Panc1 (cell line): ENCODE results near the gene HAPLN1. TPM values are rescaled to one million over a fixed set of nuclear protein-coding genes. Genes with fewer than 3 reads are reported as not detected.
A peak's percentile ranks its signal among the peaks of the same experiment; 100 is the strongest.

Experiments used
- ATAC-seq: fragments of 200-7000 bp; cut with Tn5 transposase; 2 replicates; pipeline ENCODE4 v1.9.1; 2020; ENCODE audit warnings: mild to moderate bottlenecking, moderate library complexity
- BruUV-seq: library from RNA; stranded (reverse); fragments of 400-500 nt; replicated peaks from 2 replicates; lab custom pipeline; 2021; lab: Mats Ljungman, UMichigan
- CTCF ChIA-PET: fragments of 300-600 bp; sonication (Branson Sonifier 250); formaldehyde crosslinking; loops from one replicate; lab custom pipeline; 2022; ENCODE audit warnings: antibody characterized with exemption; lab: Charles Lee
- POLR2A ChIA-PET: fragments of 300-600 bp; sonication (Branson Sonifier 250); formaldehyde crosslinking; loops from one replicate; lab custom pipeline; 2022; ENCODE audit warnings: antibody characterized with exemption; lab: Charles Lee
- DNase-seq: peaks from one replicate; pipeline ENCODE4 v3.0.0-alpha.2; 2010; ENCODE audit warnings: low read depth, low spot score
- H3K27ac ChIP-seq: 2 replicates; pipeline ENCODE4 v1.5.1; 2011; ENCODE audit warnings: mild to moderate bottlenecking, low read length, inconsistent platforms
- H3K27me3 ChIP-seq: fragments of 200-500 bp; sonication (Bioruptor generic); 2 replicates; pipeline ENCODE4 v1.6.0; 2014; ENCODE audit warnings: low read length, inconsistent platforms; ENCODE audit not compliant: control insufficient read depth, insufficient read depth
- H3K36me3 ChIP-seq: fragments of 200-500 bp; sonication (Bioruptor generic); 2 replicates; pipeline ENCODE4 v1.5.1; 2014; ENCODE audit warnings: inconsistent platforms, mild to moderate bottlenecking, low read length, moderate library complexity; ENCODE audit not compliant: control insufficient read depth, insufficient read depth
- H3K4me1 ChIP-seq: 2 replicates; pipeline ENCODE4 v1.5.1; 2011; ENCODE audit warnings: inconsistent platforms, mild to moderate bottlenecking, low read length, moderate library complexity; ENCODE audit not compliant: control insufficient read depth, insufficient read depth
- H3K4me3 ChIP-seq, 2 experiments: 2 replicates each; pipeline ENCODE4 v1.5.1; 2011 to 2012; ENCODE audit warnings: low read depth in 2 of 2, low read length in 2 of 2, mild to moderate bottlenecking in 2 of 2, inconsistent platforms in 1 of 2, moderate library complexity in 1 of 2
- H3K9me3 ChIP-seq: fragments of 200-500 bp; sonication (Bioruptor generic); 2 replicates; pipeline ENCODE4 v1.5.1; 2014; ENCODE audit warnings: low read depth, mild to moderate bottlenecking, inconsistent platforms, low read length, moderate library complexity; ENCODE audit not compliant: control insufficient read depth, insufficient read depth
- POLR2AphosphoS5 ChIP-seq: IDR thresholded peaks from 2 replicates; pipeline ENCODE4 v1.6.1; 2012; ENCODE audit warnings: mild to moderate bottlenecking, low read depth, low read length, moderate library complexity
- SIN3A ChIP-seq: IDR thresholded peaks from 2 replicates; pipeline ENCODE4 v1.6.1; 2012; ENCODE audit warnings: low read depth, mild to moderate bottlenecking, low read length, moderate library complexity, borderline replicate concordance; ENCODE audit not compliant: insufficient read depth
- TCF7L2 ChIP-seq: IDR thresholded peaks from 2 replicates; pipeline ENCODE4 v1.6.1; 2011; ENCODE audit warnings: mild to moderate bottlenecking, low read depth, low read length, inconsistent platforms
- in situ Hi-C: cut with HindIII; loops from 2 replicates; pipeline ENCODE4 v1.10.0; 2016; ENCODE audit warnings: low sequenced_read_pairs, low pct_unique_long_range_greater_than_20kb
- intact Hi-C: fragments of 100-400 bp; cut with micrococcal nuclease; formaldehyde crosslinking; loops from one replicate; pipeline ENCODE4 v1.10.0; 2022; ENCODE audit not compliant: unreplicated experiment
- total RNA-seq: library from RNA; stranded (reverse); gene quantifications from one replicate; pipeline ENCODE4 v1.2.1, GENCODE V29; 2021; ENCODE audit not compliant: unreplicated experiment
- TF ChIP-seq, protein P1 (sequence below), 2 experiments: IDR thresholded peaks; 2 replicates each; pipeline ENCODE4 v1.6.1; 2011 to 2012; ENCODE audit warnings: low read depth in 2 of 2, control low read depth in 1 of 2, low read length in 1 of 2, mild to moderate bottlenecking in 1 of 2, moderate library complexity in 1 of 2; ENCODE audit not compliant: insufficient read depth in 1 of 2
- TF ChIP-seq, protein P2 (sequence below): fragments of 450-650 bp; IDR thresholded peaks from 2 replicates; pipeline ENCODE4 v1.5.1; 2017; ENCODE audit warnings: mild to moderate bottlenecking

HAPLN1 gene
- total RNA-seq, 1 experiment from 2014 or later, result 0.13 TPM

DNA sequence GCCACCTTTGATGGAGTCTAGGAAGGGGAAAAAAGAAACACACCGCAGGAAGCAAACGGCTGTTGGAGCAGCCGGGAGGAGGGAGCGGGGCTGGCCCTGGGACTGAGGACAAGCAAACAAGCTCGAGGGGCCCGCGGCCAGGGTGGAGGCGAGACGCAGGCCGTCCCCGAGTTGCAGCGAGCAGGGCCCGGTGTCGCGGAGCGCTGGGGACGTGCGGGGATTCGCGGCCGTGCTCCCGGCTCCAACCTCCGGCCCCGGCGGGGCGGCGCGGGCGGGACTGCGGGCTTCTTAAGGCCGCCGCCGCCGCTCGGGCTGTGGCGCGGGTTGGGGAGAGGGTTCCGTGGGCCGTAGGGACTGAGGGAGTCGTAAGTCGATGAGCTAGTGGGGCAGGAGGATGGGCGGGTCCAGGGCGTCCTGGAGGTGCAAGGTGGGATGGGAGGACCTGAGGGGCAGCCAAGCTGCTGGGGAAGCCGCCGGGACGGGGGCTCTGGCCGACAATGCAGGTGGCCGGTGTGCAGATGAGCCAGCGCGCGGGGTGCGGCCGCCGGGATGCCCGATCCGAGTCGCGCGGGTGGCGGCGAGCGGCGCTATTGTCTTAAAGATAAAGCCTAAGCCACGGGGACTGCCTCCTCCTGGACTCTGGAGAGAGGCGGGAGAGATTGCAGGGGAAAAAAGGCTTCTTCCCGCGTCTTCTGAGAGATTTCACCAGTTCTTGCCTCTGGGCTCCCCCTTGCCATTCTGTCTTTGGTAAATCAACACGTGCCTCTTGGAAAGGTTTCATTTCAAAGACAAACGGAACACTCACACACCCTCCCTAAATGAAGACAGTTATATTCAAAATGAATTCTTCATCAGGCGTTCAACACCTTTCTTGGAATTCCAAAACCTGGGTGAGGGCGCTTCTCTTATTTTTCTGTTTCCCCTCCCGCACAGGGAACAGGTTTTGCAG, 1.6 kb upstream of the HAPLN1 start:
- Histone ChIP-seq H3K27me3 (peaks cover 11% of the 10 kb centered on the region), H3K36me3 (no peaks in the 10 kb centered on the region), H3K9me3 (no peaks in the 10 kb centered on the region), H3K4me3 (peak overlapping the region; percentile 44 to 53), H3K4me1 (peaks cover 6% of the 10 kb centered on the region; the same call in 1 of the 2 replicates), H3K27ac (no peak overlapping the region)
- ChIA-PET CTCF (no interaction called here), POLR2A (no interaction called here)
- peak; percentile 96 for ATAC-seq
- no TSS peak for BruUV-seq
- in situ Hi-C loops (no loop called here), intact Hi-C loops (loop anchor here (5.0 kb wide), 1 partner anchor 655 kb away; no protein-coding TSS in a partner anchor)
- DNase-seq, result no peak
- TF ChIP-seq, protein P1, sequence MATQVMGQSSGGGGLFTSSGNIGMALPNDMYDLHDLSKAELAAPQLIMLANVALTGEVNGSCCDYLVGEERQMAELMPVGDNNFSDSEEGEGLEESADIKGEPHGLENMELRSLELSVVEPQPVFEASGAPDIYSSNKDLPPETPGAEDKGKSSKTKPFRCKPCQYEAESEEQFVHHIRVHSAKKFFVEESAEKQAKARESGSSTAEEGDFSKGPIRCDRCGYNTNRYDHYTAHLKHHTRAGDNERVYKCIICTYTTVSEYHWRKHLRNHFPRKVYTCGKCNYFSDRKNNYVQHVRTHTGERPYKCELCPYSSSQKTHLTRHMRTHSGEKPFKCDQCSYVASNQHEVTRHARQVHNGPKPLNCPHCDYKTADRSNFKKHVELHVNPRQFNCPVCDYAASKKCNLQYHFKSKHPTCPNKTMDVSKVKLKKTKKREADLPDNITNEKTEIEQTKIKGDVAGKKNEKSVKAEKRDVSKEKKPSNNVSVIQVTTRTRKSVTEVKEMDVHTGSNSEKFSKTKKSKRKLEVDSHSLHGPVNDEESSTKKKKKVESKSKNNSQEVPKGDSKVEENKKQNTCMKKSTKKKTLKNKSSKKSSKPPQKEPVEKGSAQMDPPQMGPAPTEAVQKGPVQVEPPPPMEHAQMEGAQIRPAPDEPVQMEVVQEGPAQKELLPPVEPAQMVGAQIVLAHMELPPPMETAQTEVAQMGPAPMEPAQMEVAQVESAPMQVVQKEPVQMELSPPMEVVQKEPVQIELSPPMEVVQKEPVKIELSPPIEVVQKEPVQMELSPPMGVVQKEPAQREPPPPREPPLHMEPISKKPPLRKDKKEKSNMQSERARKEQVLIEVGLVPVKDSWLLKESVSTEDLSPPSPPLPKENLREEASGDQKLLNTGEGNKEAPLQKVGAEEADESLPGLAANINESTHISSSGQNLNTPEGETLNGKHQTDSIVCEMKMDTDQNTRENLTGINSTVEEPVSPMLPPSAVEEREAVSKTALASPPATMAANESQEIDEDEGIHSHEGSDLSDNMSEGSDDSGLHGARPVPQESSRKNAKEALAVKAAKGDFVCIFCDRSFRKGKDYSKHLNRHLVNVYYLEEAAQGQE (IDR thresholded peaks at IDR 0.05; ENCODE audit: insufficient read depth in 1 of 2, low read depth in 2 of 2, low read length in 1 of 2), result no peak
- TF ChIP-seq, protein P2, sequence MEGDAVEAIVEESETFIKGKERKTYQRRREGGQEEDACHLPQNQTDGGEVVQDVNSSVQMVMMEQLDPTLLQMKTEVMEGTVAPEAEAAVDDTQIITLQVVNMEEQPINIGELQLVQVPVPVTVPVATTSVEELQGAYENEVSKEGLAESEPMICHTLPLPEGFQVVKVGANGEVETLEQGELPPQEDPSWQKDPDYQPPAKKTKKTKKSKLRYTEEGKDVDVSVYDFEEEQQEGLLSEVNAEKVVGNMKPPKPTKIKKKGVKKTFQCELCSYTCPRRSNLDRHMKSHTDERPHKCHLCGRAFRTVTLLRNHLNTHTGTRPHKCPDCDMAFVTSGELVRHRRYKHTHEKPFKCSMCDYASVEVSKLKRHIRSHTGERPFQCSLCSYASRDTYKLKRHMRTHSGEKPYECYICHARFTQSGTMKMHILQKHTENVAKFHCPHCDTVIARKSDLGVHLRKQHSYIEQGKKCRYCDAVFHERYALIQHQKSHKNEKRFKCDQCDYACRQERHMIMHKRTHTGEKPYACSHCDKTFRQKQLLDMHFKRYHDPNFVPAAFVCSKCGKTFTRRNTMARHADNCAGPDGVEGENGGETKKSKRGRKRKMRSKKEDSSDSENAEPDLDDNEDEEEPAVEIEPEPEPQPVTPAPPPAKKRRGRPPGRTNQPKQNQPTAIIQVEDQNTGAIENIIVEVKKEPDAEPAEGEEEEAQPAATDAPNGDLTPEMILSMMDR, result peak; percentile 75
- TF ChIP-seq SIN3A, result no peak

DNA sequence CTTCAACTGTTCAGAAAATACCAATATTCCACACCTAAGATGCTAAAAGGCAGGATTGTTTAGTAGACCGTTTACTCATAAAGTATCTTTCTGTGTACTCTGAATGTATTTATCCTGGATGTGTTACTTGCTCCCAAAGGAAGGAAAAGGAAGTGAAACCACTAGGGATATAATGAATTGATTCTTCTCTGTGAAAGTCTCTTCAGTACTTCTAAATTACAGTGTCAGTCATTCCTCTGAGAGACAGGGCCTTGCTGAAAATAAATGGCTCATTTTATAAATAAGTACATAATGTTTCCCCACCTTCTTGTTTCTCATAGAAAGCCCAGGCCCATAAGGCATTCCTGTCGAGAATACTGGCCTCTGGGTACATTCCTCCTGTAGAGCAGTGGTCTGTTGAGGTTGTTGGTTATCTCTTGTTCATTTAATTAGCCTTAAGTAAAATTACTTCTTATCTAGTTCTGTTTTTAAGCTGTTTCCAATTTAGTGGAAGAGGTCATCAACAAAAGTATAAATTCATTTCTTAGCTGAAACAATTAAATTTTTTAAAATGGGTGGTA, 1.6 kb downstream of the HAPLN1 start:
- no TSS peak for BruUV-seq
- POLR2A ChIA-PET, result no interaction called here
- DNase-seq (no peak), ATAC-seq (no peak)
- CTCF ChIA-PET, result no interaction called here
- intact Hi-C loops (no loop called here), in situ Hi-C loops (no loop called here)
- H3K4me3 ChIP-seq, result no peak overlapping the region
- H3K9me3 ChIP-seq, result no peaks in the 10 kb centered on the region
- H3K4me1 ChIP-seq, result peaks cover 6% of the 10 kb centered on the region; the same call in 1 of the 2 replicates
- no peaks in the 10 kb centered on the region for H3K36me3 ChIP-seq
- peaks cover 12% of the 10 kb centered on the region for H3K27me3 ChIP-seq
- H3K27ac ChIP-seq, result no peak overlapping the region
- TF ChIP-seq TCF7L2, result no peak
- TF ChIP-seq POLR2AphosphoS5, result no peak
- TF ChIP-seq, protein P1 (IDR thresholded peaks at IDR 0.05; ENCODE audit: insufficient read depth in 1 of 2, low read depth in 2 of 2, low read length in 1 of 2), result no peak
- TF ChIP-seq SIN3A, result no peak
- TF ChIP-seq, protein P2, result no peak
